ENCODE data around the gene CRB1. TPM values are rescaled to one million over a fixed set of nuclear protein-coding genes. Genes with fewer than 3 reads are reported as not detected.
A peak's percentile ranks its signal among the peaks of the same experiment; 100 is the strongest.

CRB1 gene
- 0.06 TPM for polyA plus RNA-seq (2013, experiment 1 of 2; ENCODE audit: insufficient read length)
- polyA plus RNA-seq (2013, experiment 2 of 2; ENCODE audit: insufficient read length) = 0.31 TPM

DNA sequence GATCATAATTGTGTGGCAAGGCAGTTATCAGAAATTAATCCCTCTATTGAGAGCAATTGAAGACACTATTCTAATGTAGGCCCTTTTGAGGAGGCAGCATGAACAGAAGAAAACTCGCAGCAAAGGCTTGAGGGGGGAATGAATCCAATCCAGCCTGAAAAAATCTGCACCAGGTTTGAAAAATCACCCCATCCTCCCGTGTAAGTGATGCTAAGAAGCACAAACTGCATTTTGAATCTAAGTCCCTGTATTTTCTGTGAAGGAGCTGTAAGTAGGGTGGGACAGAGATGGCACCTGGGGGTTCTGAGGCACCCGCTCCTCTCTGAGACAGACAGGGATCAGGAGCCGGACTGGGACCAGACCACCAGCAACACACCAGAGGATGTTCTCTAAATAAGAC lies at the start of gene CRB1:
Gene CRB1, plus strand, starts transcription at position 241 of the 400 bp plus-strand sequence. CDS start 161 bp downstream, outside the sequence.
- peak; percentile 8 for DNase-seq

DNA sequence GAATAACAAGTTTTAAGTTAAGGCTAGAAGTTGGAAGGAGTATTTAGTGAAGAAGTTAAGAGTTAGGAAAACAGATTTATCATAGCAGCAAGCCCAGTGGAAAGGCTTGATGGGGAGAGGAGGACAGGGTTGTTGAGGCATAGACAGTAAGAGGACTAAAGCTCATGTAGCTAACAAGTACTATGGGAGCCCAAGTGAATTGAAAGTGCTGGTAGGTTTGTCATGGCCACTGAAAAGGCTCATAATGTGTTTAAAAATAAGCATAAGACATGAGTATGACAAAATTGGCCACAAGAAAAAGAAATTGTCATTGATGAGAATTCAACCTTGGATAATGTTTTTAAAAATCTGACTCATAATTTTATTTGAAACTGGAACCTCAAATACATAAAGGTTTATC lies 49.2 kb upstream of the CRB1 start:
- DNase-seq = no peak

DNA sequence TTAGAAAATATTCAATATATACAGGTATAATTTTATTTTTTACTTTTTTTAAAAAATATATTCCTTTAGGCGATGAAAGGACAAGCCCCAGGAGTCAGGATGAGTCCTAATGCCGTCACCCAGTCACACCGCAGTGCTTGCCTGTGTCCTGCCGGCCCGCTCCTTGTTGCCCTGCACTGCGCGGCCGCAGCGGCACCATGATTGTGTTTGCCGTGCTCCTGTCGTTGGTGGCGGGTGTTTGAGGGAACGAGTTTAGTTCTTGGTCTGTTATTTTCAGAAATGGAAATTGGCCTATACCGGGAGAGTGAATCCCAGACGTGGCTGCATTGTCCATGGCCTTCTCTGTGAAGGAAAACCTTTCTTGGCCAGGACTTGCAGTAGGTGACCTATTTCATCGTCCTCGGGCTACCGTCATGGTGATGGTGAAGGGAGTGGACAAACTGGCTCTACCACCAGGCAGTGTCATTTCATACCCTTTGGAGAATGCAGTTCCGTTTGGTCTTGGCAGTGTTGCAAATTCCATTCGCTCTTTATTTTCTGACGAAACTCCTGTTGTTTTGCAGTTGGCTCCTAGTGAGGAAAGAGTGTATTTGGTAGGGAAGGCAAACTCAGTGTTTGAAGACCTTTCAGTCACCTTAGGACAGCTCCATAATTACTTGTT lies 45.9 kb upstream of the CRB1 start:
- DNase-seq = no peak

DNA sequence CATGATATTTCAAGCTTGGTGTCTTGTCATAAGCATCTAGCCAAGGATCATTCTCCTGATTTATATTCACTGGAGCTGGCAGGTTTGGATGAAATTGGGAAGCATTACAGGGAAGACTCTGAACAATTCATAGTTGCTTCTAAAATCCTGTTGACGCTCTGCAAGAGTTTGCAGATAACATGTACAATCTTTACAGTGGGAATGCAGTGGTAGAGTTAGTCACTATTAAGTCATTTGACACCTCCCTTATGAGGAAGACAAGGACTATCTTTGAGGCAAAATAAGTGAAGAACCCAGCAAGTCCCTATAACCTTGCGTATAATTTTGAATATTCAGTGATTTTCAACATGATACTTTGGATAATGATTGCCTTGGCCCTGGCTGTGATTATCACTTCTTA lies 45.3 kb upstream of the CRB1 start:
- DNase-seq = no peak

DNA sequence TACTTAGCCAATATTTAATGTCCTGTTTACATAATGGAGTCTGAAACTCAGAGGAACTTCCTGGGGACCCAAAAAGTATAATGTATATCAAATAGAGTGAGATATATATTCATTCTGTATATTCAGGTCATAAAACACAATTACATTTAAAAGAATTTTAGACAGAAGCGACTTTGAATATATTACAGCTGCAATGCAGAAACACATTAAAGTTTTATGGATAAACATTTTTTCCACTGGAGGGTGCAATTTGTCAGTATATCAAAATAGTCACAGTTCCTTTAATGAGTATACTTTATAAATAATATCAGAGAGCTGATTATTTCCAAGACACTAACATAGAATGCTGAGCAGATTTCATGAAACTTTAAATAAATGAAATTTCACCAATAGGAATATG lies 43.9 kb upstream of the CRB1 start:
- DNase-seq = peak; percentile 24

DNA sequence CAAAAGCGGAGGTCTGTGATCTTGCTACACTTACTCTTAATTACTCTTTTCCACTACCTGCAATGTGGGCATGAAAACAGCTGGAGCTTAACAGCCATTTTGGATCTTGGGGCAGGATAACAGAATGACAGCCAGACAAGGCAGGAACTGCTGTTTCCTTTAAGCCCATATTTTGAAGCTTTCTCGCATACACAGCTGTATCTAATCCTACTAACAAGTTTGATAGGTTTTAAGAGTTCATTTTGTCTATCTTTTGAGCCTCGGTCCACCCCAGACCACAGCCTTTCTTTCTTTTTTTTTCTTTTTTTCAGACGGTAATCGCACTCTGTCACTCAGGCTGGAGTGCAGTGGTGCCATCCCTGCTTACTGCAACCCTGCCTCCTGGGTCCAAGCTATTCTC lies 42.4 kb upstream of the CRB1 start:
- no peak for DNase-seq

DNA sequence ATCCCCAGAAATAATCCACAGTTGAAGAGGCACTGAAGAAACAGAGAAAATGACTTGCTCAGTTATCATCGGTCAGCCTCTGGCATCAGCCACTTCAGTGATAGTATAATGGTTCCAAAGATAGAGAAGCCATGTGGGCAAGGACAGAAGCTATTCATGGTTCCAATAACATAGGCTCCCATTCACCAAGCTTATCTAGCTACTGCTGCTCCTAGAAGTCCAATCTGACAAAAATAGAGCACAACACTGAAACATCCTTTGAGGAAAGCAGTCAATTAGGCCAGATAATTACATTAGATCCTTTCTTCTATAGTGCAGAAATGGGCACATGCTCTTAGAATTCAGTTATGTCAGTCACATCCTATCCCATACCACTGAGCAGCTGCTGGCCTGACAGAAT lies 33.5 kb upstream of the CRB1 start:
- DNase-seq = no peak

DNA sequence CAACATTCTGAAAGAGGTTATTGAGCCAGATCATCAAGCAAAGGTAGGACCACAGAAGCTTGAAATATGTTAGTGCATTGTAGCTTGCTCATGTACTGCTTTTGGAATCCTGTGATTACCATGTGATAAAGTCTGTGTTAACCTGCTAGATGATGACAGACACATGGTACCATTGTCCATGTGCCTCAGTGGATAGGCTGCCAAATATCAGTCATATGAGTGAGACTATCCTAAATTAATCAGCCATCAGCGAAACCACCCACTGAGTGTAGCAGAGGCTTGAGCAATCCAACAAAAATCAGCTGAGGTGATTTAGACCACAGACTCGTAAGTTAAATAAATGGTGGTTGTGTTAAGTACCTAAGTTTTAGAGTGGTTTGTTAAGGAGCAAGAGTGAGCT lies 32.7 kb upstream of the CRB1 start:
- no peak for DNase-seq

DNA sequence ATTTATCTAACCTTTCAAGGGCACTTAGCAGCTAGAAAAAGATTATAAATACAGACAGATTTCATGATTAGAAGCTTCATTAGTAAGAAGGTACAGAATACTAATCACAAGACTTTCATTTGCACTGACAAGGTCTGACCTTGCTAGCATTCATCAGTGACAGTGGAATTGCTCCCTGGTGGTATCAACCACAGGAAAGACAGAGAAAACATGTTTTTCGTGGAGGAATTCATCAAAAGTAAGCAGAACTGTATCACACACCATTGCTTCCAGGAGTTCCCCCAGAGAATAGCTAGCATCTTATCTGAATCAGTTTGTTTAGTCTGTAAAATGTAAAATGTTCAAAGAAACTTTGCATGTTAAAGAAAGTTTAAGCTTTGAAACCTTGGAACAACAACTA lies 20.6 kb upstream of the CRB1 start:
- DNase-seq = no peak

DNA sequence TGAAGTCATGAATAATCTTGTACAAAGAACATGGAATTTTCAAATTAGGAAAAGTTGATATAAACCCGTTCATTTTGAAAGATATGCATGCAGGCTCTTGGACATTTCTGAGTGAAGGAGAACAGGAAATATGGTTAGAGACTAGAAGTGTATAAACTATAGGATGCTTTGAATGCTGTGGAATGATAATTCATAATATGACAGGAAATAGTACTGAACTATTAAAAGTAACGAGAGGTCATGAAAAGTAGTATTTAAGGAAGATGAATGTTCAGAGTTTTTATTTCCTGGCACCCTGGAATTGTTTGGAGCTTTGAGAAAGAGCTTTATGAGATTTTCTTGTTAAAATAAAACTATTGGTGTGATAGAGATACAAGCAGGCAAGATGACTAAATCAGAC lies 18.7 kb upstream of the CRB1 start:
- no peak for DNase-seq

DNA sequence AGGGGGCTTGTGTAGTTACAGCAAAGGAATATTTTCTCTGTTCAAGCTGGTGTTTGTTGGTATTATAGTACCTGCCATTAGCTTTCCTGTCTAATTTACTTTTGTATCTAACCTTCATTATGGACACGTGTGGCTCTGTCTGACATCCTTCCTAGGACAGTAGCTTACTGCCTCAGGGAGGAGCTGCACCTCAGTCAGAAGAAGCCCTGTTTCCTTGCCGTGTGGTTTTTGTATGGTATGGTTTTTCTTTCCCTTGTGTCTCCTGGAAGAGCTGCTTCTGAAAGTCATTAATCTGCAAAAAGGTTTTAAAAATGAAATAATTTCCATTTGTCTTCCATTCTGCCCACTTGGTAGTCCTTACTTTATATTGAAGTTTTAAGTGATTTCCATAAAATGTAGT lies 17.4 kb upstream of the CRB1 start:
- DNase-seq = no peak

DNA sequence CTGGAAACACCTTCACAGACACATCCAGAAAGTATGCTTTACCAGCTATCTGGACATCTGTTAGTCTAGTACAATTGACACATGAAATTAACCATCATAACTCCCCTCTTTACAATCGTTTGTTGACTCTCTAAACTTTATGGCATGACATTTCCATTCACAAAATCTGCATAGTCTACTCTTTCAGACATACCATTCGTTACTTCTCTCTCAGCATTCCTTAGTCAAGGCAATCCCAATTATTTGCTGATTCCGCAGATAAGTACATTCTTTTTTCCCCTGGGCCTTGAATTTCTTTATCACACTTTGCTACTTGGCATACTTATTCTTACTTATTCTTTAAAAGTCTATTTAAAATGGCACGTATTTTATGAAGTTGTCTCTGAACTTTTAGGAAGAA lies 15.1 kb upstream of the CRB1 start:
- no peak for DNase-seq

DNA sequence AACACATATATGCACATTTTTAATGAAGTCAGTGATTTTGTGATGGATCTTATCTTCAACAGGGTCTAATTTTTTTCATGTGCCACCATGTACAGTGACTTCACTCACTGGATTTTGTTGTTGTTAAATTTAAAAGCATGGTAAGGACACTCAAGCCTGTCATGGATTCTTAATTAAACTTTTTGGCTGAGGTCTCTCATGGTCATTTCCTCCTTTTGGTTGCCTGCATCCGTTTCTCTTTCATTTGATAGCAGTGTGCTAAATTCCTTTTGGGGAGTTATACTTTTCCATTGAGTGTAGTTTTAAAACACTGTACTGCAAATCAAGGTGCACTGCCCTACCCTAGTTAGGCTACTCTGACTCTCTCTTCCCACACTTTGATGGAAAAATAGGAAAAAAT lies 13.2 kb upstream of the CRB1 start:
- DNase-seq = no peak

DNA sequence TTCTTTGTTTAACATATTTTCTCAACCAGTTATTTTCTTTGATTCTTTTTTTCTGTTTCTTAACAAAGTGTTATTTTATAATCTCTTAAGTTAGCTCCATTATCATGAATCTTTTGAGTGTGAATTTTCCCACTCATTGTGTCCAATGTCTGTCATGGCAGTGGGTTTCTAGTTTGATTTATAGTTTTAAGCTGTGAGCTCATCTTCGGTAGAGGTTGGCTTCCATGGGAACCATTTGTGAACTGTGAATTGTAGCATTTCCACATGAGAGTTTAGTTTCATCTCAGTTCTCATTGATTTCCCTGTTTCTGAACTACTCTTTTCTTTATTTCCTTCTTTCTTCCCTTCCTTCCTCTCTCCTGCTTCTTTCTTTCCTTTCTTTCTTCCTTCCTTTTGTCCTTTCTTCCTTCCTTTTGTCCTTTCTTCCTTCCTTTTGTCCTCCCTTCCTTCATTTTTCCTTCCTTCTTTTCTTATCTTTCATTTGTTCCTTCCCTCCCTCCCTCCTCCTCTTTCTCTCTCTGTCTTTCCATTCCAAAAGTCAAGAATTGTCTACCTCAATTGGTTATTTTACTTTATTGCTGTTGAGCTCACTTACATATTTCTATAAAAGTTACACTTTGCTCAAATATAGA lies 3.0 kb upstream of the CRB1 start:
- no peak for DNase-seq

DNA sequence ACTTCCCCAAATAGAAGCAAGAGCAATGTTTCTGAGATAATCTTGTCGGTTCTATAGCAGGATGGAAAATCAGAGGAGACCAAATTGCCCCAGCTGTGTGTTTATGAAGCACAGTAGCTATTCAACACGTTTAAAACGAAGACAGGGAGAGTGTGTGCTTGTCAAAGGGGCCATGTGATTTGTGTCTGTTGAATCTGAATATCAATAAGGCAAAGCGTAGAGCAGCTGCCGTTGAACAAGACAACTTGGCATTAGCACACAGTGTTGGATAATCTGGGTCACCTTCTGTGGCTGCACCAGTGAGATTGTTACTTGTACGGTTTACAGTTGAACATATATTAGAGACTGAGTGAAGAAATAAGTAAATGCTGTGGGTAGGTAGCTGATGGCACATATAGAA lies 1.0 kb downstream of the CRB1 start:
- no peak for DNase-seq

DNA sequence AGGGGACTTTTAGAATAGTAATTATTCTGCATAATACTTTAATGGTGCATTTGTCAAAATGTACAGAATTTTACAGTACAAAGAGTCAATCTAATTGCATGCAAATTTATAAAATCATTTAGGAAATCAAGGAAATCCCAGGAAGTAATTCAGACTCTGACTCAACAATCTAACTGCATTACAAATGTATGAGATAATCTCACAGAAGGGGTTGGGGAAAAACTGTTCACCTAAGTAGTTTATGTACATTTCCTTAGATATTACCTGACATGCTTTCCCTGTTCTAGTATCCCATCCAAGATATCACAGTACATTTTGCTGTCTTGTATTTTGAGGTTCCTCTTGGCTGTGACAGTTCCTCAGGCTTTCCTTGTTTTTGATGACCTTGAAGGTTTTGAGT lies 4.7 kb downstream of the CRB1 start:
- no peak for DNase-seq

DNA sequence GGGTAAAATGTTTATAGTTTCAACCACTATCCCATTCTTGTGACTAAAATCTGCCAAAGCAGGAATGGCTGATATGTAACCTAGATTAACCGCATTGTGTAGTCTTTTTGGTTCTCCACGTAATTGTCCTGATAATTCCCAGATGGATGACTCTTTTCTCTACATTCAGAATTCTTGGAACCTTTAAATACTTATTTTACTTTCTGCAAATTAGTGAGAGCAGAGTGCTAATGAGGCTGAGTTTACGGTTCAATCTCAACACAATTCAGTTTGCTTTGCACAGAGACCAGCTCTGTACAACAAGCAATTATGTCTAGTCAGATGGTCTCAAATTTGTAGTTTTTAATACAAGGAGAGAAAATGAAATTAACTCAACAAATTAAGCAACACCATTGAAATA lies 9.1 kb downstream of the CRB1 start:
- DNase-seq = no peak

DNA sequence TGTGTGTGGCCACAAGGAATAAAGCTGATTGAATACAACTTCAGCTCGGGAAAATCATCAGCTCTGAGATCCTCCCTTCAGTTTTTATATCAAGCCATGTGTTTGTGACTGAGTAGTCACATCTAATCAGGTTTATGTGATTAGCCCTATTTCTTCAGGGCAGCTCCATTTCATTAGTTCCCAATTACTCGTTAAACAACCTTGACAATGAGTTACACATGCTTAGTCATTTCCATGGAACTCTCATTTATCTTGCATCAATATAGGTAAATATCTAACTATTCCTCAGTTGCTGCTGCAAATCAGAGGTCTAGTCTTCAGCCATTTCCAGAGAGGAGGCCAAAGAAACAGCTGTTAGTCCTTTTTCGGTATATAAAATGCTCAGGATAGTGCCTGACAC lies 16.3 kb downstream of the CRB1 start:
- DNase-seq = no peak

DNA sequence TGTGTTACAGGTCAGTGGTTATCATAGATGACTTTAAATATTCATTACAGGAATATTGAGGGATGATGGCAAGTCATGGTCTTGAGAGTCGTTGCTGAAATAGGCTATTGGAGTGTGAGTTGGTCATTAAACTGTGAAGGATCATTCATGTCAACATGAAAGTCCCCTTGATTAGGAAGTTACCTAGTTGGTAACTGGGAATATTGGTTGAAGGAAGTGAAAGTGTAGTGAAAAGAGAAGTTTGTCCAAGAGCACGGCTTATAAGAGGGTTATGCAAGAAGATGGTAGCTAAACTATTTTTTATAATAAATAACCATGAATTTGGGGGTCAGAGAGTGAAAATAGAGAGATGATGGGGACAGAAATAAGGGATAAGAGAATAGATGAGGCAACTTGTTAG lies 16.9 kb downstream of the CRB1 start:
- no peak for DNase-seq

DNA sequence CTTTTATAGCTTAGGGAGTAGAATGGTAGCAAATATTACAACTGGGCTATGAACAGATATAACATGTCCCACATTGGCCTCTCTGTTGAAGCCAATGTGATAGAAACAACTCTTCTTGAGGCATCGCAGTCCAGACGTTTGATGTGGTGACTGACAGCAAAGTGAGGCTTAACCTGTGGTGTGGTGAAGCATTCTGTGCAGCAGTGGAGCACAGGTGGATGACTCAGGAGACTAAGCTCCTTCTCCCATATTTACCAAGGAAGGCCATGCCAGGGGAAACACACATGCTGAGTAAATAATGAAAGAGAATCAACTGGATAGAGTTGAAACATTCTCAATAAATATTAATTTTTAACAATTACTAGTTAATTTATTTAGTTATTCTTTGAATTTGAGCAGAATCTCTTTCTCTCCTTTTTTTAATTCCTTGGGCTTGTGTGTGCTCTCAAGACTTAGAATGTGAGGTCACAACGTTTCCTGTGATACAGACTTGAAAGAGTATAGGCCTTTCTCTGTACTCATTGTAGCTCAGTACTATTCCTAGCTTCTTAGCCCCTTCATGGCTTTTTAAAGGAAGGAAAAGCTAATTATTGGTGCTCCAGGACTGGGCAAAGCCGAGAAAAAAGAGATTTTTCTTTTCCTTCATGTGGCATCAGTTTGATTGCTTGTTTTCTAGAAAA lies 17.6 kb downstream of the CRB1 start:
- DNase-seq = no peak

DNA sequence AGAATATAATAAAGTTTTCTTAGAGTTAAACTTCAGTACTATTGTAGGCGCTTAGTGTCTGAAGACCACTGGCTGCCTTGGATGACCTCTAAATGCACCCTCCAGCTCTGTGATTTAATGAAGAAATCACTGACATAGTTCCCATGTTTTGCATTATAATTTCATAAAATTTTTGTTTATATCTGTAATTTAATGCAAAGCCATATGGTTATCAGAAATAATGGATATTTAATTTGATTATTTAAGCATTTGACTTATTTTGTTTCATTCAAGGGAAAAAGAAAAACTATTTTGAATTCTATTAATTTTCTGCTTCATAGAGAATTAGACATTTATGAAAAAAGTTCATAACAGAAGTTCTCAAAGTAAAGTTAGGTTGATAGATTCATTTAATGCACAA lies 18.6 kb downstream of the CRB1 start:
- DNase-seq = no peak

DNA sequence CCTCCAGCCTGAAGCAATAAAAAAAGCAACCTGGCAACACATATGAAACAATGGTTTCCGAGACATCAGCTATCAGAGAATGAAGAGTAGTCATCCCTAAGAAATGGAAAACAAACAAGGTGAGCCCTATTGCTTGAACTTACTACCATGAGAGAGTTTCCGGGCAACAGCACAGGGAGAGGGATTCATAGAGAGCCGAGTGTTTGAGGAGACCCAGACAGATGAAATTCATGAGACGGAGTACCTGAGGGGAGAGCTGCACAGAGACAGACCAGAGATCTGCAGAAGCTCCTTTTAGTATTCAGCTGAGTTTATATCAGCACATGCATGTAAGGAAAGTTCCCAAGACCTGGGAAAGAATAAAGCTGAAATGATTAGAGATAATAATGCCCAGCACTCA lies 19.8 kb downstream of the CRB1 start:
- DNase-seq = no peak

DNA sequence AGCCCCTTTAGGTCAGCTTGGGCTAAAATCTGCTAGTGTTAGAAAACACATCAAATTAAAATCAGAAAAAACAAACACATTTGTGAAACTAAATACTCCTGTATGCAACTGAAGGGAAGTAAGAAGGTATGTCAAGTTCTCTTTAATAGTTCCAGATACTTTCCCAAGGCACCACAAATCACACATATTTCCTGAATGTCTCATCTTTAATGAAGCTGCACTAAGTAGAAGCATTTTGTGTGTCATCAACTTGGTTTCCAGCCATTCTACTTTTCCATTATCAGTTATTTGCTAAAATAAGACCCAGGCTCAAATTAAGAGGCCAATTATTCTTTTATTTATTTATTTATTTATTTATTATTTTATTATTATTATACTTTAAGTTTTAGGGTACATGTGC lies 34.7 kb downstream of the CRB1 start:
- peak; percentile 63 for DNase-seq

DNA sequence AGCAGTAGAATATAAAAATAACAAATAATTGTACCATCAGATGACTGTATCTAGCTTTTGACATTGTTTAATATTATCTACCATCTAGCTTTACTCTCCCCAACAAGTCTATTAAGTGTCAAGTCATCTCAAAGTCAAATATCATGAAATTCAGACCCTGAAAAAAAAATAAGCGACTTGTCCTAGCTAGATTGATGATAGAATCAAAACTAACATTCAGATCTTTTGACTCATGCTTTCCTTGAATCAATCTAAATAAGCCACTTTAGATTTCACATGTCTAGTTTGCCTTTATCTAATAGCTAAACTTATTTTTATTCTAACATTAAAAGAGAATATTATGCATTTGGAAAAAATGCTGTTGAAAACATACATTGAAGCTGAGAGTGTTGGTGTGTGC lies 35.4 kb downstream of the CRB1 start:
- DNase-seq = no peak
